ENCODE measurements around the gene RNF213.
A peak's percentile ranks its signal among the peaks of the same experiment; 100 is the strongest.
"Not testable (repeated sequence)": the region's sequence is repeated elsewhere in the genome, so short reads cannot be mapped to it uniquely, and the experiment has no call there.

RNF213 gene

GRCh38 chr17:80296221-80296620, 35.6 kb downstream of the RNF213 start:
- DNase-seq = no peak

DNA sequence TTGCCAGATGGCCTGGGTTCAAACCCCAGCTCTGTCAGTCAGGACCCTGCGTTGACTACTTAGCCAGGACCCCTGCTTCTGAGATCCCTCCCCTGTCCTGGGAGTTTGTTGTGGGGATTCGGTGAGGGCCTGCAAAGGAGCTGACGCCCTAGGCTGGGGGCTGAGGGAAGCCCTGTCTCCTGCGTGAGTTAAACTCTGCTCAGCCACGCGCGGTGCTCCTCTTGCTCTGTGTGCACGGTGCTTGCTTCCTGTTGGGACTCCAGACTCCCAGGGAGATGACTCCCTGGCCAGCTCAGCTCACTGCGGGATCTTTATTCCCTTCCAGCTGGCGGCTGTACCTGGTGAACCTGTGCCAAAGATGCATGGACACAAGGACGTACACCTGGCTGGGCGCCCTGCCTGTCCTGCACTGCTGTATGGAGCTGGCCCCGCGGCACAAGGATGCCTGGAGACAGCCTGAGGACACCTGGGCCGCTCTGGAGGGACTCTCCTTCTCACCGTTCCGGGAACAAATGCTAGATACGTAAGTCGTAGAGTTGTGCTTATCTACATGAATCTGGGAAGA, 37.4 kb downstream of the RNF213 start:
- no peak for DNase-seq

DNA sequence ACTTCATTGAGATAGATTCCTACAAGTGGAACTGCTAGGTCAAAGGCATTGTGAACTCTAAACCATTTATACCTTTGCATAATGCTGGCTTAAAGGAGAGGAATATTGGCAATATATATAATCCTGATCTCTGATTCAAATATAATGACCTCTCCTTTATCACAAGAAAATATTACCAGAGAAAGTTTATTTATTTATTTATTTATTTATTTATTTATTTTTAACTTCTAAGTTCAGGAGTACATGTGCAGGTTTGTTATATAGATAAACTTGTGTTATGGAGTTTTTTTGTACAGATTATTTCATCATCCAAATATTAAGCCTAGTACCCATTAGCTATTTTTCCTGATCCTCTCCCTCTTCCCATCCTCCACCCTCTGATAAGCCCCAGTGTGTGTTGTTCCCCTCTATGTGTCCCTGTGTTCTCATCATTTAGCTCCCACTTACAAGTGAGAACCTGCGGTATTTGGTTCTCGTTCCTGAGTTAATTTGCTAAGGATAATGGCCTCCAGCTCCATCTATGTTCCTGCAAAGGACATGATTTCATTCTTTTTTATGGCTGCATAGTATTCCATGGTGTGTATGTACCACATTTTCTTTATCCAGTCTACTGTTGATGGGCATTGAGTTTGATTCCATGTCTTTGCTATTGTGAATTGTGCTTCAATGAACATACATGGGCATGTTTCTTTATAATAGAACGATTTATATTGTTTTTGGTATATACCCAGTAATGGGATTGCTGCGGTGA, 38.9 kb downstream of the RNF213 start:
- not testable (repeated sequence) for DNase-seq

DNA sequence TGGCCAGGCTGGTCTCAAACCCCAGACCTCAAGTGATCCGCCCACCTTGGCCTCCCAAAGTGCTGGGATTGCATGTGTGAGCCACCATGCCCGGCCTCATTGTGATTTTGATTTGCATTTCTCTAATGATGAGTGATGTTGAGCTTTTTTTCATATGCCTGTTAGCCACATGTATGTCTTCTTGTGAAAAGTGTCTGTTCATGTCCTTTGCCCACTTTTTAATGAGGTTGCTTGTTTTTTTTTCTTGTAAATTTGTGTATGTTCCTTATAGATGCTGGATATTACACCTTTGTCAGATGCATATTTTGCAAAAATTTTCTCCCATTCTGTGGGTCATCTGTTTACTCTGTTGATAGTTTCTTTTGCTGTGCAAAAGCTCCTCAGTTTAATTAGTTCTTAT, 40.1 kb downstream of the RNF213 start:
- DNase-seq = not testable (repeated sequence)

DNA sequence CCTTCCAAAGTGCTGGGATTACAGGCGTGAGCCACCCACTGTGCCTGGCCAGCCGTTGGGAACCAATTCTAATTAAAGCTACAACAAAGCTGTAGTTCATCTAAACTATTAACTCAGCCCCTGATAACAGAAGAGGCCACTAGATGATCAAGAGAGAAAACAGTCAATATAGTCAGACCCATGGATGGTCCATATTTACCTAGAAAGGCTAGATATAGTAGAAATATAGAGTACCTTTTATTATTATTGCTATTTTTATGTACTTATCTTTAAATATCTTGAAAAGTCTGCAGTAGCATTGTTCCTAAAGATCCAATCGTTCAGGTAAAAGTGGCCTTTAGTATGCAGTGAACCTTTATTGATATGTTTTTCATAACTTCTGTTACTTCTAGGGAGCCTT, 43.2 kb downstream of the RNF213 start:
- no peak for DNase-seq

DNA sequence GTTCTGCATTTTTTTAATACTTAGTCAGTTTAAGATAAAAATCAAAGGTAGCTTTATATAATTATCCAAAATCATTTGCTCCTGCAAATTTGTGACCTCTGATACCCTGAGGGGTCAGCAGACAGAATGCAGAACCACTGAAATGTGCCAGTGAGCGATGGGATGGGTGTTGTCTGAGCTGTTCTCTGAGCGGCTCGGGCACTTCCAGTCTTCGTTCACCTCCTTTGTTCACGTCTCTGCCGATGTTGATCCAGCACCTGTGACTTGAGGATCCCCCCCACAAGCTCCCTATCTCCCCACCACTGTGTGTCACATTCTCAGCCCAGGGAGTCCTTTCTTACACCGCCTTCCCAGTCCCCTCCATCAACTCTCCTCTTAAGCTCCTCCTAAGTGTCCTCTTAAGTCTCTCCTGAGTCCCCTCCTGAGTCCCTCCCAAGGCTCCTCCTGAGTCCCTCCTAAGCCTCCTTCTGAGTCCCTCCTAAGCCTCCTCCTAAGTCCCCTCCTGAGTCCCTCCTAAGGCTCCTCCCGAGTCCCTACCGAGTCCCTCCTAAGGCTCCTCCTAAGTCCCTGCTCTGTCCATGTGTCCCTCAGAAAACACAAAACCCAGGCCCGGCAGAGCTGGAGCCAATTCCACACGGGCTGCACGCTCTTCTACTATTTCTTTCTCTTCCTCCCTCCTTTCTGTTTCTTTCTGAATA, 47.5 kb downstream of the RNF213 start:
- no peak for DNase-seq

- no peak for DNase-seq
Observed at GRCh38 chr17:80308692-80309517, 48.3 kb downstream of the RNF213 start.

DNA sequence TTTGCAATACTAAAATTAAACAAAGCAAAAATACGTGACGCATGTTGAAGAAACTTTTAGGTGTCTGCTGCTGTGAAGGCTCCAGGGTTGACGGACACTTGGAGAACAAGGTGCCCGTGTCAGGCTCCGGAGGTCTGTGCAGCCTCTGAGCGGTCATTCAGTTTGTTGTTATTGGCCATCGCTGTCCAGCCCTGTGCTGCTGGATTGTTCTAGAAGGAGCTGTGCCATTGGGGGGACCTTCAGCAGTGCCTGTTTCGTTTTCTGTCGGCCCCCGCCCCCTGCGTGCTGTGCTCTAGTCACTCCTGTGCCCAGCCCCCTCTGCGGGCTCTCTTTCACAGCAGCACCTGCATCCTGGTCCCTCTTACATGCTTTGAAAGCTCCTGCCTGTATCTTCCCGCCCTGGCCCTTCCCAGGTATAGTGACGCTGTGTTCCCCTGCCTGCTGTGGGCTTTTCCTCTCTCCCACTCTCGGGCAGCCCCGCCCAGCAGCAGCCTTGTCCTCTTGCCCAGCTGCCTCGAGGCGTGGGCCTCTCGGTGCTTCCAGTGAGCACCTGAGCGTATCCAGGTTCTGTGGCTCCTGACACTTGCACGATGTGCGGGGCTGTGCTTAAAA, 50.7 kb downstream of the RNF213 start:
- no peak for DNase-seq

- DNase-seq = no peak
Observed at GRCh38 chr17:80312621-80313135, 52.0 kb downstream of the RNF213 start.

GRCh38 chr17:80313160-80313829, 52.6 kb downstream of the RNF213 start:
- peak in 1 of 2 donors; percentile 11 for DNase-seq

DNA sequence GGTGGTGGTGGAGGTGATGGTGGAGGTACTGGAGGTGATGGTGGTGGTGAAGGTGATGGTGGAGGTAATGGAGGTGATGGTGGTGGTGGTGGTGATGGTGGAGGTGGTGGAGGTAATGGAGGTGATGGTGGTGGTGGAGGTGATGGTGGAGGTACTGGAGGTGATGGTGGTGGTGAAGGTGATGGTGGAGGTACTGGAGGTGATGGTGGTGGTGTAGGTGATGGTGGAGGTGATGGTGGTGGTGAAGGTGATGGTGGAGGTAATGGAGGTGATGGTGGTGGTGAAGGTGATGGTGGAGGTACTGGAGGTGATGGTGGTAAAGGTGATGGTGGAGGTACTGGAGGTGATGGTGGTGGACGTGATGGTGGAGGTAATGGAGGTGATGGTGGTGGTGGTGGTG, 53.3 kb downstream of the RNF213 start:
- not testable (repeated sequence) for DNase-seq

DNA sequence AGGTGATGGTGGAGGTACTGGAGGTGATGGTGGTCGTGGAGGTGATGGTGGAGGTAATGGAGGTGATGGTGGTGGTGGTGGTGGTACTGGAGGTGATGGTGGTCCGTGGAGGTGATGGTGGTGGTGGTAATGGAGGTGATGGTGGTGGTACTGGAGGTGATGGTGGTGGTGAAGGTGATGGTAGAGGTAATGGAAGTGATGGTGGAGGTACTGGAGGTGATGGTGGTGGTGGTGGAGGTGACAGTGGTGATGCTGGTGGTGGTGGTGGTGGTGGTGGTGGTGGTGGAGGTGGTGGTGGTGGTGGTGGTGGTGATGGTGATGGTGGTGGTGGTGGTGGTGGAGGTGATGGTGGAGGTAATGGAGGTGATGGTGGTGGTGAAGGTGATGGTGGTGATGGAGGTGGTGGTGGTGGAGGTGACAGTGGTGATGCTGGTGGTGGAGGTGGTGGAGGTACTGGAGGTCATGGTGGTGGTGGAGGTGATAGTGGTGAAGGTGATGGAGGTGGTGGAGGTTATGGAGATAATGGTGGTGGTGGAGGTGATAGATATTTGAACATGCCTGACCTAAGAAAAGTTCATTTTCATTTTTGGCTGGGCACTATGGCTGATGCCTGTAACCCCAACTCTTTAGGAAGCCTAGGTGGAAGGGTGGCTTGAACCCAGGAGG, 55.0 kb downstream of the RNF213 start:
- peak in 1 of 2 donors; percentile 19 for DNase-seq

GRCh38 chr17:80316431-80316830, 55.8 kb downstream of the RNF213 start:
- no peak for DNase-seq

DNA sequence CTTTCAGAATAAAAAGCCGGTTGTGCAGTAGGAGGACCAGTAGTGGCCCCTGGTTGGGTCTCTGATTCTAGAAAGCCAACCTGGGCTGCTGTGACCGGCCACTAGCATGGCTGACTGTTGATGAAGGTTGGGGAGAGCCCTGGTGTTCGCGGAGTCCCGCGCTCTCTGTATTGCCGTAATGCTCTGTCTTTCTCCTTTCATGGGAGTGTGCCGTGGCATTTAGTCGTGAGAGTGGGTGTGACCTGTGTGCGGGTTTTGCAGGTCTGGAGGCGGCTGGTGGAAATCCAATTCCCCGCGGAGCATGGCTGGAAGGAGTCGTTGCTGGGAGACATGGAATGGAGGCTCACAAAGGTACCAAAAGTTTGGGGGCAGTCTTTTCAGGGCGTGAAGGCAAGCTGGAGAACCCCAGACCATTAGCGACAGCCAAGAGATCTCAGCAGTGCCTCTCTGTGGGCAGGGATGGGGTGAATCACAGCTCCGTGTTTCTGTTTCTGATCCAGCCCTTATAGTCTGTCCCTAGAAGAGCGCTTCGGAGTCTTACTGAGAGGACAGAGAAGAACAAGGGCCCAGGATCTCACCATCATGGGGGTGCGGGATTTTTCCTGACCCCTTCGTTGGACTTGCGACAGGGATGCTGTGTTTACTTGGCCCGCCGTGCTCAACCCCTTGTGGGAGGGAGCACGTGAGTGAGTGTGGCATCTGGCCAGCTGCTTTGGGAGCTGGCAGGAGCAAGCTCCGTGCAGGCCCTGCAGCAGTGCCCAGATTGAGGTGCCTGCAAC, 56.5 kb downstream of the RNF213 start:
- DNase-seq = no peak

GRCh38 chr17:80317706-80317980, 57.0 kb downstream of the RNF213 start:
- DNase-seq = no peak

- no peak for DNase-seq
Observed at GRCh38 chr17:80318166-80318565, 57.5 kb downstream of the RNF213 start.

DNA sequence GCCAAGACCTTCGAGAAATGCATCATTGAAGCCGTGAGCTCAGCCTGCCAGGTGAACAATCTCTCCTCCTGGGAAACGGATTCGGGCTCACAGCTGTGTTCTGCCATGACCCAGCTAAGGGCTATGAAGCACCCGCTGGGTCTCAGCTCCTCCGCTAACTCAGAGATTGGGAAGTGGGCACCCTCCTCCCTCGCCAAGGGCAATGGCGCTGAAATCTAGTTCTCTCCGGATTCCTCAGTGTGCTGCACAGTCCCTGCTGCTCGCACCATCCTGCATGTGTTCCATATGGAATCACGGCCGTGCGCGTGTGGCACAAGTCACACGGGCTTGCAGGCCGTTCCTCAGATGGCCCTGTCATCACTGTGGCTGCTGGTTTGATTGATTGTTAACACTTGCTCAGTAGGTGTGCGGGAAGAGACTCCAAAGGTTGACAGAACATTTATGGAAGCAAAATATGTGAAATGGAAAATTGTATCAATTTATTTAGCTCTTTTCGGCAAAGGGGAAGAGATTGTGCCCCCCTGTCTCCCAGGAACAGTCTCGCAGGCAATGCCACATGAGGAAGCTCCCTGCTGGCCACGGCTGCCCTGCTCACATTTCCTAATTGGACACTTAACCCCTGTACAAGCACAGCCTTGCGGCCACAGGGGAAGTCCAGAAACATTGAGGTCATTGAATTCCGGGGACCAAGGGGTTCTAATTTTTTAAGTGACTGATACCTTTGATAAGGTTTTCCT, 58.8 kb downstream of the RNF213 start:
- no peak for DNase-seq

GRCh38 chr17:80319999-80320344, 59.3 kb downstream of the RNF213 start:
- no peak for DNase-seq

DNA sequence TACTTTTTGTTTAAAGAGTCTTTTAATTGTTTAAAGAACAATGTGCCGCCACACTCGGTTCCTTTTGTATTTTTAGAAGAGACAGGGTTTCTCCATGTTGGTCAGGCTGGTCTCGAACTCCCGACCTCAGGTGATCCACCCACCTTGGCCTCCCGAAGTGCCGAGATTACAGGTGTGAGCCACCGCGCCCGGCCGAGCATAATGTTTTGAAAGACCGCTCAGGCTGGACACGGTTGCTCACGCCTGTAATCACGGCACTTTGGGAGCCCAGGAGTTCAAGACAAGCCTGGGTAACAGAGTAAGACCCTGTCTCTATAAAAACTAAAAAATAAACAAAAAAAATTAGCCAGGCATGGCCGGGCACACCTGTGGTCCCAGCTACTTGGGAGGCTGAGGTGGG, 59.8 kb downstream of the RNF213 start:
- DNase-seq = no peak

- no peak for DNase-seq
Observed at GRCh38 chr17:80322864-80323263, 62.2 kb downstream of the RNF213 start.
